Left renal cortex interstitium (tissue), 4 donors: ENCODE measurements around the gene SLC22A15. TPM values are rescaled to one million over a fixed set of nuclear protein-coding genes. Genes with fewer than 3 reads are reported as not detected.

Experiments
- DNase-seq, 4 donors: peaks; one replicate each; pipeline ENCODE4 v3.0.0-alpha.2; 2013; ENCODE audit warnings: low read depth in 4 of 4, low spot score in 2 of 4, missing footprints in 1 of 4
- polyA plus RNA-seq, 4 donors: library from polyadenylated mRNA; unstranded; fragments of 120-200 nt; gene quantifications; one replicate each; pipeline ENCODE4 v1.2.1, GENCODE V29; 2013; ENCODE audit not compliant: insufficient read length in 4 of 4

SLC22A15 gene
- polyA plus RNA-seq, 4 donors, result 4.0 to 7.2 (median 6.1) TPM

GRCh38 chr1:116099379-116099778, 123.1 kb downstream of the SLC22A15 start:
- DNase-seq, result no peak

GRCh38 chr1:116099919-116100318, 123.6 kb downstream of the SLC22A15 start:
- DNase-seq, result no peak

- DNase-seq, result no peak
Measured at GRCh38 chr1:116104667-116105066, 128.4 kb downstream of the SLC22A15 start.

GRCh38 chr1:116105996-116106395, 129.7 kb downstream of the SLC22A15 start:
- DNase-seq, result no peak

- no peak for DNase-seq
Measured at GRCh38 chr1:116106646-116107045, 130.3 kb downstream of the SLC22A15 start.

GRCh38 chr1:116107371-116107770, 131.1 kb downstream of the SLC22A15 start:
- no peak for DNase-seq

GRCh38 chr1:116110567-116111523, 134.5 kb downstream of the SLC22A15 start, which contains the start of gene MAB21L3:
TSS of gene MAB21L3 (plus strand) at chr1:116111399. CDS start at chr1:116112616, 1,217 bp downstream.
- no peak for DNase-seq

- no peak for DNase-seq
Measured at GRCh38 chr1:116111524-116112021, 135.3 kb downstream of the SLC22A15 start.

- no peak for DNase-seq
Measured at GRCh38 chr1:116112388-116113140, 136.3 kb downstream of the SLC22A15 start.

GRCh38 chr1:116113615-116114014, 137.3 kb downstream of the SLC22A15 start:
- DNase-seq, result no peak

- DNase-seq, result no peak
Measured at GRCh38 chr1:116115476-116116439, 139.4 kb downstream of the SLC22A15 start.

- DNase-seq, result no peak
Measured at GRCh38 chr1:116118471-116118870, 142.2 kb downstream of the SLC22A15 start.

Other genes starting within 250 kb of the SLC22A15 start
- gene CASQ2, start 207.8 kb upstream of the SLC22A15 start, polyA plus RNA-seq, result under 1 TPM; 0.42 to 0.75 (median 0.60) TPM
- gene NHLH2, start 135.4 kb upstream of the SLC22A15 start, polyA plus RNA-seq, result under 1 TPM in 1 of 4 donors, not detected in 3; 0.09 TPM
- gene MAB21L3, start 134.9 kb downstream of the SLC22A15 start, polyA plus RNA-seq, result 1 to 10 TPM in 1 of 4 donors, under 1 TPM in 3; 0.62 to 1.1 (median 0.78) TPM